Neural cell (in vitro differentiated cells): ENCODE data around the gene GGCX.
"Not testable (repeated sequence)": the region's sequence is repeated elsewhere in the genome, so short reads cannot be mapped to it uniquely, and the experiment has no call there.

Source experiments
- EP300 ChIP-seq: fragments of 450-650 bp; conservative IDR thresholded peaks from 2 replicates; pipeline ENCODE4 v1.6.1; 2014; ENCODE audit warnings: antibody characterized with exemption, mild to moderate bottlenecking, moderate library complexity; ENCODE audit not compliant: poor library complexity, severe bottlenecking
- POLR2AphosphoS5 ChIP-seq: IDR thresholded peaks from 2 replicates; pipeline ENCODE4 v1.6.1; 2012
- RAD21 ChIP-seq: fragments of 450-650 bp; conservative IDR thresholded peaks from 2 replicates; pipeline ENCODE4 v1.6.1; 2014; ENCODE audit warnings: antibody characterized with exemption, mild to moderate bottlenecking, moderate library complexity
- TAF1 ChIP-seq: IDR thresholded peaks from 2 replicates; pipeline ENCODE4 v1.6.1; 2012; ENCODE audit warnings: low read depth
- TF ChIP-seq, protein P1 (sequence below): fragments of 450-650 bp; IDR thresholded peaks from 2 replicates; pipeline ENCODE4 v1.5.1; 2014; ENCODE audit warnings: antibody characterized with exemption, mild to moderate bottlenecking, moderate library complexity; ENCODE audit not compliant: poor library complexity, severe bottlenecking

DNA sequence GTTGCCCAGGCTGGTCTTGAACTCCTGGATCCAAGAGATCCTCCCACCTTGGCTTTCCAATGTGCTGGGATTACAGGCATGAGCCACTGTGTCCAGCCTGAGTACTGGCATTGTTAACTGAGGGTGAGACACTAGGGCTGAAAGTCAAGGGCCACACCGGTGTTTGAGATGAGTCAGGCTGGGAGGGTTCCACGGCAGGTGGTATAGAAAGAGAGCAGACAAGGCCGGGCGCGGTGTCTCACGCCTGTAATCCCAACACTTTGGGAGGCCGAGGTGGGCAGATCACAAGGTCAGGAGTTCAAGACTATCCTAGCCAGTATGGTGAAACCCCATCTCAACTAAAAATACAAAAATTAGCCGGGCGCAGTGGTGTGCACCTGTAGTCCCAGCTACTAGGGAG is 31.0 kb upstream of the GGCX start:
- TF ChIP-seq, protein P1, sequence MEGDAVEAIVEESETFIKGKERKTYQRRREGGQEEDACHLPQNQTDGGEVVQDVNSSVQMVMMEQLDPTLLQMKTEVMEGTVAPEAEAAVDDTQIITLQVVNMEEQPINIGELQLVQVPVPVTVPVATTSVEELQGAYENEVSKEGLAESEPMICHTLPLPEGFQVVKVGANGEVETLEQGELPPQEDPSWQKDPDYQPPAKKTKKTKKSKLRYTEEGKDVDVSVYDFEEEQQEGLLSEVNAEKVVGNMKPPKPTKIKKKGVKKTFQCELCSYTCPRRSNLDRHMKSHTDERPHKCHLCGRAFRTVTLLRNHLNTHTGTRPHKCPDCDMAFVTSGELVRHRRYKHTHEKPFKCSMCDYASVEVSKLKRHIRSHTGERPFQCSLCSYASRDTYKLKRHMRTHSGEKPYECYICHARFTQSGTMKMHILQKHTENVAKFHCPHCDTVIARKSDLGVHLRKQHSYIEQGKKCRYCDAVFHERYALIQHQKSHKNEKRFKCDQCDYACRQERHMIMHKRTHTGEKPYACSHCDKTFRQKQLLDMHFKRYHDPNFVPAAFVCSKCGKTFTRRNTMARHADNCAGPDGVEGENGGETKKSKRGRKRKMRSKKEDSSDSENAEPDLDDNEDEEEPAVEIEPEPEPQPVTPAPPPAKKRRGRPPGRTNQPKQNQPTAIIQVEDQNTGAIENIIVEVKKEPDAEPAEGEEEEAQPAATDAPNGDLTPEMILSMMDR: not testable (repeated sequence)
- TF ChIP-seq EP300, RAD21, TAF1, POLR2AphosphoS5: not testable (repeated sequence)
